GF-D8 (cell line): ENCODE results near the gene ADH1B.
"Not testable (repeated sequence)": the region's sequence is repeated elsewhere in the genome, so short reads cannot be mapped to it uniquely, and the experiment has no call there.

Experiments used
- DNase-seq: peaks from one replicate; lab custom pipeline; 2025; lab: John Stamatoyannopoulos, UW

The ADH1B gene

DNA sequence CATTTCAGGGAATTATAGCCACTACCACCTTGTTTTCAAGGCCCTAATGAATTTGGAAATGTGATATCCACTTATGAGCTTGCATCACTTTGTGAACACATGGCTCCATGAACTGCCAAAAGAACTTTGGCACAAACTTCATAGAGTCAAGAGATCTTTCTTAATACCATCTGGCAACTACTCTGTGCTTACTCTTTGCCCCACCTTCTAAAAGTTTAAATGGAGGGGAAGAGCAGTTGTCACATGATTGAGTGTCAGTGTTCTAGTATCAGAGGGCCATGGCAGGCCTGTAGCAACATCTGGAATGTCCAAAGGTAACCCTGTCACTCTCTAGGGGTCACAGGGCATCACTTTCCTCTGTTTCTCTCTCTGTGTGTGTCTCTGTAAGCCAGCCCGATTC, 2.6 kb upstream of the ADH1B start:
- DNase-seq: no peak

DNA sequence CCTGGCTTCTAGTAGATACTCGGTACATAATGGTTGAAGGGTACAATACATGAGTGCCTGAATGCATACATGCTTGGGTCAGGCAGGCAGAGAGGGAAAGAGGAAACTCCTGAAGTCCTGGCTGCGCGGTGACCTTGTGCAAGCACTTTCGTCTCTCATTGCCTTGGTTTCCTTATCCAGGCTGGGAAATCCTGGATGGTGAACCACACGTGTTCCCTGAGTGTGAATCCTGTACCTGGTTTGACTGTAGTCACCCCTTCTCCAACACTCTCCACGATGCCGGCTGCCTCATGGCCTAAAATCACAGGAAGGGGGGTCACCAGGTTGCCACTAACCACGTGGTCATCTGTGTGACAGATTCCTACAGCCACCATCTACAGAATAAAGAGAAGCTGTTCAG, 3.4 kb downstream of the ADH1B start:
- not testable (repeated sequence) for DNase-seq

DNA sequence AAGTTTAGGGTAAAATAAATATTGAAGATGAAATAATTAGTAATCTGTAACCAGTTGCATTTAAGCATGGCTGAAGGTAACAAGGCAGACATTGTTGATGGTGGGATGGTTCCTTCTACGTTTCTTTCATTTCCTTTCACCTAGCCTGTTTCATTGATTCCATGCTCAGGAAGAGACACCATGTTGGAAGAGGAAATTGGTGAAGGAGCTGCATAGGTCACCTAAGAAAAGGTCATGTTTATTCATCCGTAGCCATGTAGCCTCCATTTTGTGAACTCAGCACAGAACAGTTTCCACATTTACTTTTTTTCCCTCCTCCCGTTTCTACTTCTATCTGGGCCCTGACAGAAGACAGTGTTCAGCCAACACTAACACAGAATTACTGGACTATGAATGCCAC, 3.8 kb downstream of the ADH1B start:
- no peak for DNase-seq

DNA sequence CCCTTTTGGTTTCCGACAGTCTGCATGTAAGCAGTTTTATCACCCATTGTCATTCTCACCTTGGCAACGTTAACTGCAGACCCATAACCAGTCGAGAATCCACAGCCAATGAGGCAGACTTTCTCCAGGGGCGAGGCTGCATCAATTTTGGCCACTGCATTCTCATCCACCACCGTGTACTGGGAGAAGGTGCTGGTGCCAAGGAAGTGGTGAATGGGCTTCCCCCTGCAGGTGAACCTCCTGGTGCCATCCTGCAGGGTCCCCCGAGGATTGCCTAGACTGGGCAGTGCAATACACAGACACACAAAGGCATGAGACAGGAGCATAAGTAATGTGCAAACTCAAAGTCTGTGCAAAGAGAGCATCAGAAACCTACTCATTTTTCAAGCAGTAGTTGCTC, 5.4 kb downstream of the ADH1B start:
- no peak for DNase-seq

DNA sequence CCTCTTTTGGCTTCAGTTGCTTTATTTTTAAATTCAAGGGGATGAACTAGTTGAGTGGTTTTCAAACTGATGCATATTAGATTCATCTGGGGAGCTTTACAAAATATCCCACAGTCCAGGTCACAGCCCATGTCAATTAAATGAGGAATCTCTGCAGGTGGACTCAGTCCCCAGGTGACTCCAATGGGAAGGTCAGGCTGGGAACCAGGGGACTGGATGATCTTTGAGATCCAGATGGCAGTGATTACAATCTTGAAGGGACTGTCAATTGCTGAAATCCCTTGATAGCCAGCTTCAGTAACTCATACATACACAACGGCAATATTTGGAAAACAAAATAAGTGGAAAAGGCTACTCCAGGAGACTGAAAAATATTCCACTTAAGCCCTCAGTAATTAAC, 7.0 kb downstream of the ADH1B start:
- no peak for DNase-seq

DNA sequence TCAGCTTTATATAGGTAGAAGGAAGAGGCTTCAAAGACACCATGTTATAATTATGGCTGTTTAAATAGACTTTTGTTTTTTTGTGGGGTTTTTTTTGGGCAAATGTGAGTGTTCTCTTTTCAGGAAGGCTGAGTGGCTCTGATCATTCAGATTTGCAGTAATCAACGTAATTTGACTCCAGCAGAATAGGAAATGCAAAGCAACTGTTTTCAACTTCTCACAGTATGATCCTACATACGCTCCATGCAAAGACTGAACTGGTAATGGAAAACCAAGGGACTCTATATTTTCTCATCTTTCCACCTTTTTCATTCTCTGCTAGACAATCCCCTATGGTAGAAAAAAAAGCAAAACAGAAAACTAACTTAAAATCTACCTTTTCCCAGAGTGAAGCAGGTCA, 10.8 kb downstream of the ADH1B start:
- no peak for DNase-seq

DNA sequence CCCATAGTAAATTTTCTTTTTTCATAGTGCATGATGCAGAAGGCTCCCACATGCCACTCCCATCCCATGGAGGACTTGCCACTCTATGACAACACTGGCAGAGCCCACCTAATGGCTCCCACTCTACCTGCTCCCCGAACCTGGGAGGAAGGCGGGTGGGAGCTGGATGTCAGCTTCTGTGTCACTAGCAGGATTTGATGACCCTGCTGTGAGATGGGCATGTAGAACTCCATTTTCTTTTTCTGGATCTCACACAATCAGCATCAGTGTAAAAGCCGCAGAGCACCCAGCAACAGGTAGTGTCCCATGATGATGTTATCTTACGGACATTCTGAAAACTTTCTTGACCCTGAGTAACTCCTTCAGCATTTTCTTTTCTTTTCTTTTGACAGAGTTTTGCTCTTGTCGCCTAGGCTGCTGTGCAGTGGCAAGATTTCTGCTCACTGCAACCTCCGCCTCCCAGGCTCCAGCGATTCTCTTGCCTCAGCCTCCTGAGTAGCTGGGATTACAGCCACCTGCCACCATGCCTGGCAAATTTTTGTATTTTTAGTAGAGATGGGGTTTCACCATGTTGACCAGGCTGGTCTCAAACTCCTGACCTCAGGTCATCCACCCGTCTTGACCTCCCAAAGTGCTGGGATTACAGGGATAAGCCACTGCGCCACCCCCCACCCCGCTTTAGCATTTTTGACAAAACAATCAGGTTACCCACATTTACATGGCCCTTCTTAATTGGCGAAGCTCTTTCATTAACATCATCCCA, 15.4 kb downstream of the ADH1B start:
- no peak for DNase-seq

DNA sequence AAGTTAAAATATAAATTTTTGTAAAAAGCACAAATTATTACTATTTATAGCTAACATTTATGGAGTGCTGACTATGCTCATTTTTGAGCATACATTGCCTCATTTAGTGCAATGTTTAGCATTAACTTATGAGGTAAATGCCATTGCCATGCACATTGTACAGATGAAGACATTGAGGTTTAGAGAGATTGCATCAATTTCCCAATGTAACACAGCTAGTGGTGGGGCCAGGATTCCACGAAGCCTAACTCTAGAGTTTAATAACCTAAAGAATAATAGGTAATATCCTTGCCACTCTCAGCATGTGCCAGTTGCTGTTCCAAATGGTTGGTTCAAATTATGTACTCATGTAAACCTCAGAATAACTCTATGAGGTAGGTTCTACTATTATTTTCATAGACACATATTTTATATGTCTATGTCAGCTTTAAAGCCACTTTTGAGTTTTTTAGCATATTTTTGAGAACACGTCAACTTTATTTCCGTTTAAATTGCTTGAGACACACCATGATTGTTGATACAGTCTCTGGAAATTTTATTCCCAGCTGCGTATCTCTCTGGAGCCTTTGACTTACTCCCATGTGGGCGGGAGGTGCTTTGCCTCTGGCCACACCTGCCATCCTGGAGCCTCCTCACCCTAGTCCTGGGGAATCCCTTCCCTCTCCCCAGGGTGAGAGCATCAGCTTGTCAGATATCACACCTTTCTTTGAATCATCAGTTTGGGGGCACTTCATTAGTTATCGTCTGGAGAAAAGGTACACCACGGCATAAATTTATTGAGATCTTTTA, 19.6 kb downstream of the ADH1B start:
- no peak for DNase-seq

DNA sequence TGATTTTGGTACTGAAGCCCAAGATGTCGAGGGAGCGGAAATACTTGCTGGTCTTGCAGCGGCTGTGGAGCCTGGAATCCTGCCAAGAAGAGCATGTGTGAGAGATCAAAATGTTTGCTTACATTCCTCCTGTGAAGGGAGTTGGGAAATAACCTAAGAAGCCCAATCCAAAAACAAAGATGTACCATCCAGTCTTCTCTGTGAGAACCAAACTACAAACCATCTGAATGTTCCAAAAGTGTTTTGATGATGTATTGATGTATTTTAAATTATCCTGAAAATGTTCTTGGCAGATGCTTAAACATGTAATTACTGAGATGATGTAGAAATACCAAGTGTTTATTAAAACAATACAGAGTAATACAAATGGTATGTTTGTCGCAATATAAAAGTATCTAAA, 20.3 kb downstream of the ADH1B start:
- no peak for DNase-seq

DNA sequence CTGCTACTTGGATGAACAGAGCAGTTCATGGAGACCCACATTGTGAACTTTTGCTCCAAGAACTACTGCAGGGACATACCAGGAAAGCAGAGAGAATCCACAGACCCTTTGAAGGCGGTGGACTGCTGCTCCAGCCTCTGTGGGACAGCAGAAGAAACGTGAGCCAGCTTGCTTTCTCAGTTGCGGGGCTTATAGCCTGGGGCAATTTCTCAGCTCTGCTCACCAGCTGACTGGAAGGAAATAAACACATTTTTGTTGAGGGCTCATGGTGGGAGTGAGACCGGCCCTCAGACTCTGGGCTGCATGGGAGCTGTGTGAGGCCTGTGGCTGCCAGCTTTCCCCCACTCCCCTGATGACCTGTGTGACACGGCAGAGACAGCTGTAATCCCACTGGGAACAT, 27.8 kb downstream of the ADH1B start:
- DNase-seq: no peak

DNA sequence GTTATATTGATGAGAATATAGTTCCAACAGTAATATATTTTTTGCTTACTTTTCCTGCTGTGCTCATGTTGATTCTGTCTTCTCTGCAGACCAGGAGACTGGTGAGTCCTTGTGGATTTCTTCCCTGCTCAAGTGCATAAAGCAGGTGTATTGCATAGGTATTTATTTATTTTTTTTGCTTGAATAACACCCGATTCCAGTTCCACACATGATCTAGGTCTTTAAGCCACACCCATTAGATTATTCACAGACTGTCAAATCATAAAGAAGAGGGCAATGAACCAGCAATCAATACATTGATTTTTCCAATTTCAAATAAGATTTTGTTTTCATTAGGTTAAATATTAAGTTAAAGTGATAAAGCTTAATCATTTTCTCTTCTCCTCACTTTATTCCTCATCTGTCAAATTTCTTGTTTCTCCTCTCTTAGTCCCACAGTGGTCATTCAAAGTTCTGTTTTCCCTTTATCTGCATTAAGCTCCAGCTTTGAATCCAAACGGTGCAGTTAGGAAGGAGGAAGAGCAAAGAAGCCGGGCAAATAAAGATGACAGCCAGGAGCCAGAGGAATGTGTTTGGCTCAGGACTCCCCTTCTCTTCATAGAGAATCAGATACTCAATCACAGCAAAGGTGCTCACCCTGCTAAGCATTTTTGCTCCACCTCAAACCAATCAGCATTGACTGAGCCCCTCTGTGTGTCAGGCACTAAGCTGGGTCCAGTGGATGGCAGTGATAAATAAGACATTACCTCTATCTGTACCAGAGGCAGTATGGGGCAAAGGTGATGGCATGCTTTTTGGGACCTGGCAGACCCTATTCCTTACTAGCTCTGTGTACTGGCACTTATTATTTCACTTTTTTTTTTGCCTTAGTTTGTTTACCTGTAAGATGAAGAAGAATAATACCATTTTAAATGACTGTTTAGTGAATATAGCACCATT, 30.1 kb downstream of the ADH1B start, which contains the start of gene ADH1A:
ADH1A (minus strand) TSS at position 138 of the 939 bp plus-strand sequence; CDS start at position 67, 71 bp downstream.
- DNase-seq: no peak

DNA sequence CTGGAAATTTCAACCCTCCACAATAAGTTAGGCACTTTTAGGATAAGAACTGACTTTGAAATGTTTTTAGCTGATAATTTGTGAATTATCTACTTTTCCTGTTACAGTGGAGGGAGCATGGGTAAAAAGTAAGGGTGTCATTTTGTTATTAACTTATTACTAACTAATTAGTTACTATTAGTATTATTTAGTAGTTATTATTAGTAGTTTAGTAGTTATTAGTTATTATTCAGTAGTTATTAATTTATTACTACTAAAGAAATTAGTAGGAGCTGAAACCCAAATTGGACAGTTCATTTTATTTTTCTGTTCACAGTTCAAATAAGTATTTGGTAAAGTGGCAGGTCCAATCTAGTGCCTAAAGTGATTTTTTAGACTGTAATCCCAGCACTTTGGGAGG, 35.8 kb downstream of the ADH1B start:
- DNase-seq: no peak

DNA sequence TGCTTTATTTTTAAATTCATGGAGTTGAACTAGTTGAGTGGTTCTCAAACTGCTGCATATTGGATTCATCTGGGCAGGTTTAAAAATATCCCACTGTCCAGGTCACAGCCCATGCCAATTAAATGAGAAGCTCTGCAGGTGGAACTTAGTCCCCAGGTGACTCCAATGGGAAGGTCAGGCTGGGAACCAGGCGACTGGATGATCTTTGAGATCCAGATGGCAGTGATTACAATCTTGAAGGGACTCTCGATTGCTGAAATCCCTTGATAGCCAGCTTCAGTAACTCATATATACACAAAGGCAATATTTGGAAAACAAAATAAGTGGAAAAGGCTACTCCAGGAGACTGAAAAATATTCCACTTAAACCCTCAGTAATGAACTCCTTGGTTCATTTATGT, 38.5 kb downstream of the ADH1B start:
- no peak for DNase-seq

DNA sequence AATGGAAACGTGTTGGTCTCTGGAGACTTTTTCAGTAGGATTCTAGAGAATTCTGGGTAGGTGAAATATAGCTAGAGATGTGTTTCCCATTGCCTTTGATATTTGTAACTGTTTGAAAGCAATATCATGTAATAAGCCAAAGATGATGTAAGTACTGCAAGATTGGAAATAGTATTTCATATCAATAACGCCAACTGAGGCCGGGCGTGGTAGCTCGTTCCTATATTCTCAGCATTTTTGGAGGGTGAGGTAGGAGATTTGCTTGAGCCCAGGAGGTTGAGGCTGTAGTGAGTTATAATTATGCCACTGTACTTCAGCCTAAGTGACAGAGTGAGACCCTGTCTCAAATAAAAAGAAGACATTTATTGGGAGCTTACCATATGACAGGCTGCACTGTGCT, 39.9 kb downstream of the ADH1B start:
- DNase-seq: no peak

DNA sequence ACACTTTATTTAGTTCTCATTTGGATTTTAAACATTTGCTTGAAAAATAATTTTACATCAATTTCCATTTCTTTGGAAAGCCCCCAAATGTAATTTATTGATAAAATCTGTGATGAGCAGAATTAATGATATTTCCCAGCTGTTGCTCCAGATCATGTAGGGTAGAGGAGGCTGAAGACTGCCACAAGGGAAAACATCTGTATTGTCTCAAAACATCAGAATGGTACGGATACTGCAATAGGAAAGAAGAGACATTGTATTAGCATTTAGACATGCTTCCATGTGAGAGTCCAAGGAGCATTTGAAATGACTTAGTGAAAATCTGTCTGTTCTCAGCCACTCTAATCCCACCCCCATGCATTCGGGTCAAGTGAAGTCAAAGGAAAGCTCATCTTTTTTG, 44.8 kb downstream of the ADH1B start:
- DNase-seq: no peak

DNA sequence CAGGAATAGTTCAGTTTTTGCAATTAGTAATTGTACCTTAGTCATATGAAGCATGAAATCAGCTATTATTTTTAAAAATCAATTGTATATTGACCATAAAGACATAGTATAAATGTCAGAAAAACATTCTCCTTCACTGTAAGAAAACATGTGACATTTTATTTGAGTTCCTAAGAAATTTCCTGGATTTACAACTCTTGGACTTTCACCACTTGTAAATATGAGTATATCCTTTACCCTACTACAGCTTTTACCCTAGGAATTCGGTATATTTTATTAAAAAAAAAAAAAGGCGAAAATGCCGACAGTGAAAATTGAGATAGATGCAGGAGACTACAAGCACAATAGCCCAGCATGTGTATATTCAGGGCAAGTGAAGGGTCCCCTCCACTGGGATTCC, 45.3 kb downstream of the ADH1B start:
- no peak for DNase-seq

DNA sequence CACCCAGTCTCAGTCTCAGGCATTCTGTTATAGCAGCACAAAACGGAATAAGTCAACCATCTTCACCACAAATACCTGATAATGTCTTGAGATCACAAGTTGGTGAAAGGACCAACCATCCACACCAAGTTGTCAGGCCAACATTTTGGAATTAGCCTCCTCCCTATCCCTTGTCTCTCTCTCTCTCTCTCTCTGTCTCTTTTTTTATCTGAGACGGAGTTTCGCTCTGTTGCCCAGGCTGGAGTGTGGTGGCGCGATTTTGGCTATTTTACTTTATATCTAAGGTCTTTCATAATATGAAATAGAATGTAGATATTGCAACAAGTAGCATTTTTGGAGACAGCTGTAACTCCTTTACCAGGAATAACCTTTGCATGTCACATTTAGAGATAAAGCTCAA, 46.2 kb downstream of the ADH1B start:
- no peak for DNase-seq

DNA sequence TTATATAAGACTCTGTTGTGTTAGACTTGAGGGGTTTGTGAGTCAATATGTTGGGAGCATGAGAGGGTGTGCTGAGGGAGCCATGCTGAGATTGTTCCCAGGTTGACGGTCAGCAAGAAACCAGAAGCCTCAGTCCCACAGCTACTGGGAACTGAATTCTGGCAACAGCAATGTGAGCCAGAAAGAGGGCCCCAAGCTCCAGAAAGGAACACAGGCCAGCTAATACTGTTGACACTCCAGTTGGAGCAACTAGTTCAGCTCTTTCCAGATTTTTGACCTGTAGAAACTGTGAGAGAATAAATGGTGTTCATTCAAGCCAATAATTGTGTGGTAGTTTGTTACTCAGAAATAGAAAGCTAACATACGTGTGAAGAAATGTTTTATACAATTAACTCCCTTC, 47.5 kb downstream of the ADH1B start:
- DNase-seq: no peak

DNA sequence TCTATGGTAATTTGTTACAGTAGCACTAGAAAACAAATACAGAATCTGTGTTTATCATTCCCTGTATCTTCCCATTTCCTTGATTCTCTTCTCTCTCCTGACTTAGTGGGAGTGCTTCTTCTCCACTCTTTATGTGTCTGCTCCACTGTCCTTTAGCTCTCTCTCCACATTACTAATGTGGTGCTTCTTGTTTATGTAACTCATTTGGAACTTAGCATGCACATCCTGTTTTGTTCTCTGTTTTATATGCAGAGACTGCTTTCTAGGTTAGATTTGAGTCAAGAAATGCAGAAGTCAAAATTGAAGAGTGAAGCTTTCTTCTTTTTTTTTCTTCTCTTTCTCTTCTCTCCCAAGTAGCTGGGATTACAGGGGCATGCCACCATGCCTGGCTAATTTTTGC, 56.3 kb downstream of the ADH1B start:
- DNase-seq: no peak
